ENCODE measurements around the gene SNX6.
"Not testable (repeated sequence)": the region's sequence is repeated elsewhere in the genome, so short reads cannot be mapped to it uniquely, and the experiment has no call there.

Gene SNX6

GRCh38 chr14:34629657-34630529, at the start of gene SNX6:
Gene SNX6, minus strand, starts transcription at chr14:34630148. Its CDS starts 32 bp downstream, at chr14:34630116.
- FAIRE-seq = no peak

- no peak for FAIRE-seq
These were observed 48.8 kb upstream of the SNX6 start for GRCh38 chr14:34678735-34679134.

GRCh38 chr14:34678306-34678705, 48.4 kb upstream of the SNX6 start:
- no peak for FAIRE-seq

- FAIRE-seq = no peak
These were observed 46.7 kb upstream of the SNX6 start for GRCh38 chr14:34676516-34677211.

GRCh38 chr14:34673702-34674101, 43.8 kb upstream of the SNX6 start:
- no peak for FAIRE-seq

- no peak for FAIRE-seq
These were observed 41.8 kb upstream of the SNX6 start for GRCh38 chr14:34671716-34672115.

- no peak for FAIRE-seq
These were observed 38.2 kb upstream of the SNX6 start for GRCh38 chr14:34668111-34668510.

- FAIRE-seq = no peak
These were observed 37.1 kb upstream of the SNX6 start for GRCh38 chr14:34667007-34667406.

- FAIRE-seq = no peak
These were observed 36.0 kb upstream of the SNX6 start for GRCh38 chr14:34665785-34666435.

- FAIRE-seq = no peak
These were observed 32.7 kb upstream of the SNX6 start for GRCh38 chr14:34662561-34663088.

GRCh38 chr14:34660796-34661195, 30.8 kb upstream of the SNX6 start:
- FAIRE-seq = no peak

- FAIRE-seq = no peak
These were observed 26.0 kb upstream of the SNX6 start for GRCh38 chr14:34655959-34656358.

GRCh38 chr14:34653073-34653472, 23.1 kb upstream of the SNX6 start:
- not testable (repeated sequence) for FAIRE-seq

- not testable (repeated sequence) for FAIRE-seq
These were observed 22.4 kb upstream of the SNX6 start for GRCh38 chr14:34652348-34652747.

- FAIRE-seq = no peak
These were observed 21.0 kb upstream of the SNX6 start for GRCh38 chr14:34650786-34651584.

- not testable (repeated sequence) for FAIRE-seq
These were observed 20.1 kb upstream of the SNX6 start for GRCh38 chr14:34650006-34650405.

- no peak for FAIRE-seq
These were observed 19.4 kb upstream of the SNX6 start for GRCh38 chr14:34649344-34649743.

- no peak for FAIRE-seq
These were observed 16.8 kb upstream of the SNX6 start for GRCh38 chr14:34646570-34647255.

- FAIRE-seq = no peak
These were observed 13.4 kb upstream of the SNX6 start for GRCh38 chr14:34643361-34643760.

GRCh38 chr14:34642595-34642994, 12.6 kb upstream of the SNX6 start:
- FAIRE-seq = no peak

- no peak for FAIRE-seq
These were observed 10.9 kb upstream of the SNX6 start for GRCh38 chr14:34640826-34641225.

- FAIRE-seq = not testable (repeated sequence)
These were observed 4.4 kb upstream of the SNX6 start for GRCh38 chr14:34634360-34634771.

Data from A204.1 (cell line).